ENCODE results near the gene TFEB.
"Not testable (repeated sequence)": the region's sequence is repeated elsewhere in the genome, so short reads cannot be mapped to it uniquely, and the experiment has no call there.

The TFEB gene

DNA sequence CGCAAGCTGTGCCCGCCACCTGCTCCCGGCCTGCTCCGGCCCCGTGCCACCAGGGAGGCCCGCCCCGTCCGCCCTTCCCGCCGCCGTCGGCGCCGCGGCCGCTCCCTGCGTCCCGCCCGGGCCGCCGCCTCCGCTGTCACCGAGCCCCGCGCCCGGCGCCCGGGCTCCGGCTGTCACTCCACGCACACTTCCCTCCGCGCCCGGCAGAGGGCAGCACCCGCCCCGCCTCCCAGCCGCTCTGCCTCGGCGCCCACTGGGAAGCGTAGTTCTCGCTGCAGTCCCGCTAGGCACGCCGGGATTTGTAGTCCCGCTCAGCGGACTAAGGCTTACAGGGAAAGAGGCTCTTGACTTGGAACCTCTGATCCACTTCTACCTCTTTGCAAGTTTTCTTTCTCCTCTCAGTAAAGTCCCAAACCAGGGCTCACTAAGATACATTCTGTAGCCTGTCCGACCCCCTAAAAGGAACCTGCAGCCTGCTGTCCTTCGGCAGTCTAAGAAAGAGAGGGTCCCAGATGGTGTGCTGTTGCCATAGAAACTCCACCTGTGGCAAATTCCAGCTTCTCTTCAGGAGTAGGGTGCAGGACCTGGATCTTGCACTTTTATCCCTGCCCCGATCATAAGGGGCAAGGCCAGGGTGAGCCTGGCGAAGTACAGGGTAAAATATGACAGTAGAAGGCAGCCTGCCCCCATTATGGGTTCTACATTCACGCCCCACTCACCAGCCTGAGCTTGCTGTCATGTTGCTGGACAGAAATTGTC lies at the start of gene TFEB:
TFEB (minus strand) TSS at position 182 of the 759 bp plus-strand sequence. CDS start 44,395 bp downstream, outside the sequence.
- DNase-seq, result peak; percentile 74

DNA sequence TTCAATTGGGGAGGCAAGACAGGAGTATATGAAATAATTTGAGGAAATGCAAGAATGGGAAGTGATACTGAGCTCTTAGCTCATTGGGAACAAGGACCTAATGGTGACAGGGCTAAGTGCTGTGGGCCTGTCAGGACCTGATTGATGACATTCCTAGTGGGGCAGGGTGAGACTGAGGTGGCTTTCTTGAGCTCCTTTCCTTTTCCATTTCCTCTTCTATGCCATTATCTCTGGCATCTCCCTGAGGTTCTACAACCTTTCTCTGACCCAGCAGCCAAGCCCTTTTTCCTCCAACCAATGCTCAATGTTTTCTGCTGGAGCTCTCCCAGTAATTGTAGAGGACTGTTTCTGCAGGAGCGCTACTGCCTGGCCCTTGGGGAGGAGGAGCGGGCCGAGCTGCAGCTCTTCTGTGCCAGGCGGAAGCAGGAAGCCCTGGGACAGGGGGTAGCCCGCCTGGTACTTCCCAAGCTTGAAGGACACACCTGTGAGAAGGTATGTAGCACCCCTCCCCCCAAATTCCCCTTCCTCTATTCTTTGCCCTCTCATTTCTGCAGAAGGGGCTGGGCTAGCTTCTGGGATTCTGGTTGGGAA lies 49.3 kb upstream of the TFEB start:
- DNase-seq, result no peak

- DNase-seq, result no peak
Observed at GRCh38 chr6:41783106-41783780, 47.8 kb upstream of the TFEB start.

- no peak for DNase-seq
Observed at GRCh38 chr6:41781366-41781730, 45.9 kb upstream of the TFEB start.

DNA sequence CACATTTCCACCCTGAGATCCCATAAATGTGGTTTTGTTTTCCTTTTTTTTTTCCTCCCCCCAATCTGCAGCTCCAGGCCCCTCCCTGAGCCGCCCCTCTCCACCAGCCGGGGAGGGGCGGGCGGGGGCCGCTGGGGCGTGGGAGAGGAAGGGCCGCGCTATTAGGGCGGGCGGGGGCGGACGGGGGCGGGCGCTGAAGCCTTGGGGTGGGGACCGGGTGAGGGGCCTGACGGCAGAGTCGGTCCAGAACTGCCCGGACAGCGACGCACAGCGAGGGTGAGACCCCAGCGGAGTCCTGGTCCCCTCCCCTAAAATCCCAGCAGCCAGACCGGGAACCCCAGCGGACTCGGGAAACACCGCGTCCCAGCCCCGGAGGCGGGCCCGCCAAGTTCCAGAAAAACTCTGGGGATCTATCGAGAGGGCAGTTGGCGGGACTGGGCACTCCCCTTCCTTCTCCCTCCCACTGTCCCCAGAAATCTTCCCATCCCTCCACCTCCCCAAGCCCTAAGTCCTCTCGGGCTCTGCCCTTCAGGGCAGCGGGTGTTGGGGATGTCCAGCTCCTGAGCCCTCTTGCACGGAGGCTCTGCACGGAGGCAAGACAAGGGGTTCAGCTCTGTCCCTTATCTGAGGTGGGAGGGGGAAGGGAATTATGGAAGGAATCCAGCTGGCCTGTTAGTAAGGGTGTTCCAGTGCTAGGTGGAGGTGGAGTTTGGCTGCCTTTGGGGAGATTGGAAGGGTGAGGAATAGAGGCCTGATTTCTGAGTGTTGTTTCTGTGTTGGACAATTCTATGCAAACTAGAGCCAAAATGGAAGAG lies 45.4 kb upstream of the TFEB start, which contains the start of gene PRICKLE4:
PRICKLE4 (plus strand) TSS at position 232 of the 815 bp plus-strand sequence. CDS start 2,692 bp downstream, outside the sequence.
- no peak for DNase-seq

GRCh38 chr6:41779788-41780550 lies 44.6 kb upstream of the TFEB start, which contains the start of gene FRS3:
Gene FRS3 (minus strand): TSS chr6:41779900. CDS start chr6:41776987, 2,913 bp downstream.
- DNase-seq, result peak; percentile 88

GRCh38 chr6:41779336-41779735 lies 43.9 kb upstream of the TFEB start:
- no peak for DNase-seq

GRCh38 chr6:41778895-41779294 lies 43.5 kb upstream of the TFEB start:
- no peak for DNase-seq

DNA sequence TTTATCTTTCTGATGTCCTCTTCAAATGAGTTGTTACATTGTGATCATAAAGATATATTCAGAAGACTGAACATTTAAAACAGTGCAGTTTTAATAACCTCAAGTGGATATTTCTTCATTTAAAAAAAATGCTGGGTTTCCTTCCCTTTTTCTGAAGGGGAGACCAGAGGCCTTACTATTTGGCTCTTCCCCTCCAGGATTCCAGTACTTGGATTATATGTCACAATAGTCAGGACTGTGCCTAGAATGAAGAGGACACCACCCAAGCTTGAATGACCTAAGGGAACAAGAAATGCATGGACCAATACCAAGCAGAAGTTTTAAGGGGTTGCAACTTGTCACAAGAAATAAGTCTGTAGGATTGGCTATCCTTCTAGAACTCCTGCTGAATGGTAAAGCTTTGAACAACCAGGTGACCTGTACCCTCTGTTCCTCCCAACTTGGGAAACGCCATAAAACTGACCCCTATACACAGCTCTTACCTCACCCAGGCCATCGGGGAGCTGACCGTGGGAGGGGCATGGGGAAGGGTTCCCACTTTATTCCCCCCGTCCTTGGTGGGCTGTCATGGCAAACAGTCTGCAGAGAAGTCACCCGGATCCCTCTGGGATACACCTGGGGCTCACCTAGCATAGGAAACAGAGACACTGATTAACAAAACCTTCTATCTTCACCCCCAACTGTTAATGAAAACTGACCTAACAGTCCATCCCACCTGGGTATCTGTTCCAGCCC lies 42.3 kb upstream of the TFEB start:
- no peak for DNase-seq

DNA sequence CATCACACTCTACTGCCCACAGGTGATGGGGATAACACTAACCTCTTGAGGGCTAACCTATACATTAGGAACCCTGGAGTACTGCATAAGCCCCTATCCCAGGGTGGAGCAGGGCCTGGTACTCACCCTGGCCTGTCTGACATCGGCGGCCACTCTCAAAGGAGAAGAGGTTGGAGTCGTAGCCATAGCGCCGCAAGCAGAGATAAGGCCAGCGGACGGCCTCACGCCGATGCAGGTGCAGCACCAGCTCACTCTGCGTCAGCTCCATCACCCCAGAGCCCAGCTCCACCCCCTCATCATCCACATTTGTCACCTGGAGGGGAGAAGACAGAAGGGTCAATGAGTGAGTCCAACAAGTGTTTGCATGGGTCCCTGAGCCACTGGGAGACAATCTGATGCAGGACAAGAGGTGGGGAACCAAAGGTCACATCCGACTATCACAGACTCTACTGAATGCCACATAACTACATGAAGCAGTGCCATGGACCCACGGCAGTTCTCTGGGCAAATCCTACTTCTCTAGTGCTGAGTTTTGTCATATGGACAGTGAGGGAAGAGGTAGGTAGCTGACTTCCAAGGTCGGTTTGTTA lies 40.0 kb upstream of the TFEB start:
- no peak for DNase-seq

DNA sequence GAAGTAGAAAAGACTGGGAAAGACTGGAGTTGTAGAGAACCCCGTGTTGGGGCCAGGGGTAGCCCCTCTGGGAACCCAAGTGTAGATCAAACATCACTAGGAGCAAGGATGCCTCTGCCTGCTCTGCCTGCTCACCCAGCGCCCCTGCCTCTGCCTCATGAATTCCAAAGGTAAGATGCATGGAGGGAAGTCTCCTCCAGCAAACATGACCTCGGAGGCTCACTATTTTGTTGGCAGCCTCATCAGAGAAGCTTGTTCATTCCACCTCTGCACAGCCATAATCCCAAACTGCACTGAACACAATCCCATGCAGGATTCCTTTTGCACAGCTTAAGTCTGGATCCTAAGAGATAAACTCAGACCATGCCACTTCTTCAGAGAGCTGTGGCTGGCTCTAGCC lies 39.4 kb upstream of the TFEB start:
- DNase-seq, result no peak

- DNase-seq, result no peak
Observed at GRCh38 chr6:41771058-41771983, 35.9 kb upstream of the TFEB start.

GRCh38 chr6:41770381-41771057 lies 35.1 kb upstream of the TFEB start:
- DNase-seq, result no peak

DNA sequence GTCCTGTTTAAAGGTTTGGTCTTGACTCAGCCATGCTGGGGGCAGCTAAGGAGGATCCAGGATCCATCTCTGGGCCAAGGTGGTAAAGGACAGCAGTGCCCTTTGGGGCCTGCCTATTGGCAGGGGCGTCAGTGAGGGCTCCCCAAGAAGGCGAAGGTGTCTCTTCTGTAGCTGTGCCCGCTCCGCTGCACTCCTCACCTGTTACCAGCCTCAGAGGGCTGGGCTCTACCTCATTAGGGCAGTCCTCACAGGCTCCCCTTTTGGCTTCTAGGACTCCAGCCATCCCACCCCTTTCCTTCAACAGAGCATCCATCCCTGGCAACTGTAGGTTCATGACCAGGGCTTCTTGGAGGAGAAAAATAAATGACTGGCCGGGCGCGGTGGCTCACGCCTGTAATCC lies 34.0 kb upstream of the TFEB start:
- DNase-seq, result no peak

- DNase-seq, result no peak
Observed at GRCh38 chr6:41768545-41769308, 33.3 kb upstream of the TFEB start.

DNA sequence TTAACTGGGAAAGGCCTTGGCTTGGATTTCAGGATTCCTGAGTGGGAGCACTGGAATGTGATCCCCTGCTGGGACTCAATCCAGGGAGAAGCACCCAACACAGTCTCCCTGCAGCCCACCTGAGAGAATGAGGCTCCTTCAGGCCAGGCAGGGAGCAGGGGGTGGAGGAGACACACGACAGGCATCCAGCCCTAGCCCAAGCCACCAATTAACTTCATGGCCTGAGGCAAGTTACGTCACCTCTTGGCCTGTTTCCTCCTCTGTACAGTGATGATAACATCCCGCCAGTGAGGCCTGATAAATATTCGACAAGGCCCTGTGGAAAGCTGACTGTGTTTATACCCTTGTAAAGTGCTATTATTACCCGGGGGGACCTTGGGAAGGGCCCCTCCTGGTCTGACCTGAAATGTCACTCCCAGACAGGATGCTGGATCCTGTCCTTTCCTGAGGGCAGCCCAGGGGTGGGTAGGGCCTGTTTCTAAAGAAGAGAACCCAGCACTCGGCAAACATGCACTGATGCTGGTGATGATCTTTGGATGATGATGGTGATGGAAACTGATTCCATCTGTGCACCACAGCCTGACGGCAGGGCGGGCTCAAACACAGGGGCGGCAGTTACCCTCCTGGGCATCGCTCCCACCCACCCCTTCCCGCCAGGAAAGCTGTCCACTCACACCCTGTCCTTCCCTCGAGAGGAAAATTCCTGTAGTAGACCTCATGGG lies 31.9 kb upstream of the TFEB start:
- DNase-seq, result no peak

- DNase-seq, result not testable (repeated sequence)
Observed at GRCh38 chr6:41766043-41766664, 30.7 kb upstream of the TFEB start.

All from NCI-H1092 (cell line).